GM21381 (cell line): ENCODE results near the gene CLEC9A.

Source experiments
- ATAC-seq: cut with Tn5 transposase; IDR thresholded peaks from one replicate; pipeline ENCODE4 v1.9.1; 2021; ENCODE audit warnings: mild to moderate bottlenecking, moderate library complexity; ENCODE audit not compliant: unreplicated experiment

CLEC9A gene

DNA sequence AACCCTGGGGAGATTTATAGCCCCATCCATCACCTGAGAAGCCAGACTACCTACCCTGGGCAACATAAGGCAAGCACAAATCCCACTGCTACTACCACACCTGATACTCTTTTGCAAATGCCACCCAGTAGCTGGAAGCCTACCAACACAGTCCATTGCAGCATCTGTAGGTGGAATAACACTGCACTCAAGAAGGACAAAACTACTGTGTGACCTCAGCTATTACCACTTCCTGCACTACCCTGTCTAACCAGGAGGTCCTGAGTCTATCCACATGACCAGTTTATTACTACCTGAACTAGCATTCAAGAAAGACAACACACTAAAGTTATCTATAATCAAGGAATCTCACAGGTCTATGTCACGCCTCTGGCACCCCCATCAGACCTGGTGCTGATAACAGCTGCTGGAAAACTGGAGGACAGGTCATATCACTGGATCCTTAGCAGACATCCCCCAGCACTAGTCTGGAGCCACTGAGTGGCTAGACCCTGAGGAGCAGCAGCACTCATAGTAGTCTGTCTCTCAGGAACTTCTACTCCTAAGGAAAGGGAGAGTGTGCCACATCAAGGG is 71.3 kb downstream of the CLEC9A start:
- ATAC-seq: no peak

DNA sequence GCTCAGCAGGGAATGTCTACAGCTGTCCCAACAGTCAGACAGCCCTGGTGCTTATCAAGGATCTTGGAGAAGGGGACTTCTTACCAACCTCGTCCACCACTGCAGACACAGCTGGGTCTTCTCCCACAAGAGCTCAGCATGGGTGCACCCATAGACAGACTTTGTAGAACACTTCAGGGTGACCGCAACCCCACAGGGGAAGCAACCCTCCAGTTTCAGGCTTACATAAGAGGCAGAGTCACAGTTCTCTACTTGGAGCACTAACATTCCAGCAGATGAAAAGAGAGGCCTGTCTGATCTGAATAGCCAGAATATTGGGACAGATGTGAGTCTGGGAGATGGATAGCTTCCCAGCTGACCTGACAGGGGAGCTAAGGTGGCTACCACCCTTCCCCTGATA is 71.8 kb downstream of the CLEC9A start:
- no peak for ATAC-seq

DNA sequence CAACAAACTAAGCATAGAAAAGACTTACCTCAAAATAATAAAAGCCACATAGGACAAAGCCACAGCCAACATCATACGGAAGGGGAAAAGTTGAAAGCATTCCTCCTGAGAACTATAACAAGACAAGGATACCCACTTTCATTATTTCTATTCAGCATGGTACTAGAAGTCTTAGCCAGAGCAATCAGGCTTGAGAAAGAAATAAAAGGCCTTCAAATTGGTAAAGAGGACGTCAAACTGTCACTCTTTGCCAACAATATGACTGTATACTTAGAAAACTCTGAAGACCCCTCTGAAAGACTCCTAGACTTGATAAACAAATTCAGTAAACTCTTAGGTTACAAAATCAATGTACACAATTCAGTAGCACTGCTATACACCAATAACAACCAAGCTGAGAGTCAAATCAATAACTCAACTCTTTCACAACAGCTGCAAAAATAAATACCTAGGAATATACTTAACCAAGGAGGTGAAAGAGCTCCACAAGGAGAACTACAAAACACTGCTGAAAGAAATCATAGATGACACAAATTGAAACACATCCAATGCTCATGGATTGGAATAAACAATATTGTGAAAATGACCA is 79.9 kb downstream of the CLEC9A start:
- ATAC-seq: no peak

DNA sequence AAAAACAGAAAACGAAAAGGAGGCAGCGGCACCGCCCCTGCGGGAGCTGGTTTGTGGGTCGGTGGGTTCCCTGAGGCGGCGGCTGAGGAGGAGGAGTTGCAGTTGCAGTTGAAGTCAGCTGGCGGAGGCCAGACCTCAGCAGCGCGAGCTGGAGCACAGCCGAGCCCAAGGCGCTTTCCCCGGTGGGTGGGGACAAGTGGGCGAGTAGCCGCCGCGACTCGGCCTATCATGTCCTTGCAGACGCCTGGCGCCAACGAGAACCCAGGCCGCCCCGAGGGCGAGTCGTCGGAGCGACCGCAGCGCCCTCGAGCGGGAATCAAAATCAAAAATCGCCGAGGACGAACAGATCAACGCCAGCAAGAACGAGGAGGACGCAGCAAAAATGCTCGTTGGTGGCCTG is 81.0 kb downstream of the CLEC9A start:
- ATAC-seq: no peak

DNA sequence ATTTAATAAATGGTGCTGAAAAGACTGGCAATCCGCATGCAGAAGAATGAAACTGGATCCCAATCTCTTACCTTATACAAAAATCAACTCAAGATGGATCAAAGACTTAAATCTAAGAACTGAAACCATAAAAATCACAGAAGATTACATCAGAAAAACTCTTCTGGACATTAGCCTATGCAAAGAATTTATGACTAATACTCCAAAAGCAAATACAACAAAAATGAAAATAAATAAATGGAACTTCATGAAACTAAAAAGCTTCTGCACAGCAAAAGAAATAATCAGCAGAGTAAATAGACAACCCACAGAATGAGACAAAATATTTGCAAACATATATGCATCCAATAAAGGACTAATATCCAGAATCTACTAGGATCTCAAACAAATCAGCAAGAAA is 82.6 kb downstream of the CLEC9A start:
- ATAC-seq: no peak

DNA sequence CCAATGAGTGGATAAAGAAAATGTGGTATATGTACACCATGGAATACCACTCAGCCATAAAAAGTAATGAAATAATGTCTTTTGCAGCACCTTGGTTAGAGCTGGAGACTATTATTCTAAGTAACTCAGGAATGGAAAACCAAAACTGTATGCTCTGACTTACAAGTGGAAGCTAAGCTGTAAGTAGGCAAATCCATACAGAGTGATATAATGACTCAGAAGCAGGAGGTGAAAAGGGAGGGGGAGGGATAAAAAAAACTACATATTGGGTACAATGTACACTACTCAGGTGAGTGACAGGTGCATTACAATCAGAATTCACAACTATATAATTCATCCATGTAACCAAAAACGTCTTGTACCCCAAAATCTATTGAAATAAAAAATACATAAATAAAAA is 83.4 kb downstream of the CLEC9A start:
- ATAC-seq: no peak

DNA sequence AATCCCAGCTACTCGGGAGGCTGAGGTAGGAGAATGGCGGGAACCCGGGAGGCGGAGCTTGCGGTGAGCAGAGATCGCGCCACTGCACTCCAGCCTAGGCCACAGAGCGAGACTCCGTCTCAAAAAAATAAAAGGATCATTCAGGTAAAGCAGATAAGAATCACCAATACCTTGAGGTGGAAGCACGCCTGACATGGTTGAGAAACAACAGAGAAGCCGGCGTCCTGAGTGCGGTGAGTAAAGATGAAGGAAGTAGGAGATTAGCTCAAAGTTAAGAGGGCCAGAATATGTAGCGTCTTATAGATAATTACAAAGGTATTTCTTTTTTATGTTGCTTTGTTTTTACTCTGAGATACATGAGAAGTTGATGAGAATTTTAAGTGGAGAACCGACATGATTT is 84.8 kb downstream of the CLEC9A start:
- ATAC-seq: no peak
